Stimulated activated CD8-positive, alpha-beta memory T cell treated with anti-CD3 and anti-CD28 coated beads, Interleukin-15, amount 100 ng/mL, for 24 hours (primary cell): ENCODE data around the gene EFNA2.

Experiments
- DNase-seq: peaks from one replicate; pipeline ENCODE4 v3.0.0-alpha.2; 2020; ENCODE audit warnings: low read depth

Gene EFNA2

GRCh38 chr19:1284293-1284978, 1.2 kb upstream of the EFNA2 start:
- DNase-seq, result no peak

- DNase-seq, result no peak
These were observed 515 bp upstream of the EFNA2 start for GRCh38 chr19:1284979-1285736.

GRCh38 chr19:1286487-1287353, 1.0 kb downstream of the EFNA2 start:
- no peak for DNase-seq

GRCh38 chr19:1287354-1288225, 1.9 kb downstream of the EFNA2 start:
- no peak for DNase-seq

GRCh38 chr19:1288226-1288612, 2.5 kb downstream of the EFNA2 start:
- no peak for DNase-seq

GRCh38 chr19:1288833-1289685, 3.4 kb downstream of the EFNA2 start:
- no peak for DNase-seq

- DNase-seq, result no peak
These were observed 4.0 kb downstream of the EFNA2 start for GRCh38 chr19:1289686-1290025.

GRCh38 chr19:1290196-1290702, 4.6 kb downstream of the EFNA2 start:
- no peak for DNase-seq

- no peak for DNase-seq
These were observed 5.3 kb downstream of the EFNA2 start for GRCh38 chr19:1290703-1291651.

- no peak for DNase-seq
These were observed 6.2 kb downstream of the EFNA2 start for GRCh38 chr19:1291761-1292418.

- DNase-seq, result no peak
These were observed 6.9 kb downstream of the EFNA2 start for GRCh38 chr19:1292419-1293151.

GRCh38 chr19:1293782-1294604, 8.3 kb downstream of the EFNA2 start:
- DNase-seq, result no peak

- no peak for DNase-seq
These were observed 9.0 kb downstream of the EFNA2 start for GRCh38 chr19:1294688-1295087.

GRCh38 chr19:1295169-1296012, 9.7 kb downstream of the EFNA2 start:
- no peak for DNase-seq

GRCh38 chr19:1296078-1296477, 10.4 kb downstream of the EFNA2 start:
- DNase-seq, result no peak

GRCh38 chr19:1296575-1297271, 11.1 kb downstream of the EFNA2 start:
- DNase-seq, result no peak
